ENCODE results near the gene ZNF827. TPM values are rescaled to one million over a fixed set of nuclear protein-coding genes. Genes with fewer than 3 reads are reported as not detected.
A peak's percentile ranks its signal among the peaks of the same experiment; 100 is the strongest.

ZNF827 gene
- total RNA-seq, 1 donor from 2014 or later, result 25.7 TPM

- no peak for DNase-seq
Observed at GRCh38 chr4:145891958-145892357, 46.7 kb downstream of the ZNF827 start.

DNA sequence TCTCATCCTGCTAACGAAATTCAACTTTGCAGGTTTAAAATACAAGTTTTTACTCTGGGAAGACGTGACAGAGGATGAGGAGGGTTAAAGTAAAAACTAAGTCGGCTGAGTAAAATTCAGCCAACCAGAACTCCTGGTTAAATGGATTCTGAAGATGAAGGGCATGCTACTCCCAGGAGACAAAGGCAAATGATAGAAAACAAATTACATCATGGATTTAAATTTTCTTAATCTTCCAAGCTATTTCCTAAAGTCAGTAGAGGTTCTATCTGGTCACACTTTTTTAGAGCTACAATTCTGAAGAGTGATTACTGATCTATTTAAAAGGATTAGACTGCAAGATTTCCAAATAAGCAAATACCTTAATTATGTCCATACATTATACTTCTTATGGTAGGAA is 47.9 kb downstream of the ZNF827 start:
- no peak for DNase-seq

DNA sequence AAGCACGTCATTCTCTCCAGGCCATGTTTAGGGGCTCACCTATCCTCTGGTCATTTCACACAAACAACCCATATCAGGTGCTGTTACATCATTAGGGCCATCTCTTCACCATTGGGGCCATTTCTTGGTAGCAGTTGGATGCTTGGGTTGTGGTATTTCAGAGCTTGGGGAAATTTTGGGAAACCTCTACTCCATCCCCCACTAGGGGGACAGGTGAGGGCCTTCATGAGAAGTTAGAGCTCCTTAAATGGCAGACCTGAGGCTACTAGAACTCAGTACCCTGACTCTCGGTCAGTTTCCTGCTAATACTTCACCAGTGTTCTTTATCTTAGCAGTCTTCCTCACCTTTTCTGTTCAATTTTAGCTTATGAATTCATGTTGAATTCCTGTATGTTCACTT is 50.2 kb downstream of the ZNF827 start:
- DNase-seq, result no peak

DNA sequence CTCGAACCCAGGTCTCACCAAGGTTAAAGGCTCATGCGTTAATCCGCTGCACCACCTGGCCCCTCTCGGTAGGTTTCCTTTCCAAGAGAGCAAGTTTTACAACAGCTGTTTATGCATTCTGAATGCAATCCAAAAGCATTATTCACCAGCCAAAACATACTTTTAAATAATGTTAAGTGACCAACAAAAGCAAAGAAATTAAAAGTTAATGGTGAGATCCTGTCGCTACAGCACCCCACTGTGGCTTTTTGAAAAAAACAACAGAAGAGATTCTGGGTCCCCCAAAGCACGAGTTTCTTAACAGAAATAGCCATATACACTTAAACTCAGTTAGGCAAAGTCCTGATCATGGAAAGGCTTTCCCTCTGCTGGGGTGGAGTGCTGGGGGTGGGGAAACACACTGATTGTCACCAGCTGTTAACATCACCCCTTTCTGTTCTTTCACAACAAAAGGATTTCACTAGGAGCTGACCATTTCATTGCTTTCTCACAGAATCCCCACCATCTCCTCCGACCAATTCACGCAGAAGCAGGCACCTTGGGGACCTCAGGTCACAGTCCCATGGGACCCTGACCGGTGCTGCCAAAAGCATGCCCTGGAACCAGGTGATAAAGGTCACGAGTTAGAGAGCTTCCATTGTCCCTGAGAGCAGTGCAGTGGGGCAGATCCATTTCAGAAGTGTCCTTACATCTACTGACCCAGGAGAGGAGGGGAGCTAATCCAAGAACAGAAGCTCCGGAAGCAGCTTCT is 51.2 kb downstream of the ZNF827 start:
- DNase-seq, result peak; percentile 78

DNA sequence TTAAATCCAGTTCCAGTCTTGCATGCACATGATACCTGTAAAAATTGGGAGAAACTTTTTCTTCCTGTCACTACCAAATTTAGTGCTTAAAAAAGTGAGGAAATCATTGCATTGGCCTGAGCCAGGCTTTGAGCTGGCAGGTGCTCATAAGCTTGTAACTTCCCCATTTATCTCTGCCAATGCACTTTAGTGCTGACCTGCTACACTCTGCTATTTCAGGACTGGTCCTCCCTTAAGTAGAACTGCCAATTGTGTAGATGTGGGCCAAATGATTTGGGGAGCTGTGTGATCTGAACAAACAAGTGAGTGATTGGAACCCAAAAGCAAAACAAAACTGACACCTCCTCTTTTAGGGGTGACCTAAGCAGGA is 51.8 kb downstream of the ZNF827 start:
- DNase-seq, result no peak

GRCh38 chr4:145885666-145886065 is 53.0 kb downstream of the ZNF827 start:
- DNase-seq, result no peak

- DNase-seq, result no peak
Observed at GRCh38 chr4:145884775-145885174, 53.8 kb downstream of the ZNF827 start.

- DNase-seq, result no peak
Observed at GRCh38 chr4:145883101-145883694, 55.4 kb downstream of the ZNF827 start.

DNA sequence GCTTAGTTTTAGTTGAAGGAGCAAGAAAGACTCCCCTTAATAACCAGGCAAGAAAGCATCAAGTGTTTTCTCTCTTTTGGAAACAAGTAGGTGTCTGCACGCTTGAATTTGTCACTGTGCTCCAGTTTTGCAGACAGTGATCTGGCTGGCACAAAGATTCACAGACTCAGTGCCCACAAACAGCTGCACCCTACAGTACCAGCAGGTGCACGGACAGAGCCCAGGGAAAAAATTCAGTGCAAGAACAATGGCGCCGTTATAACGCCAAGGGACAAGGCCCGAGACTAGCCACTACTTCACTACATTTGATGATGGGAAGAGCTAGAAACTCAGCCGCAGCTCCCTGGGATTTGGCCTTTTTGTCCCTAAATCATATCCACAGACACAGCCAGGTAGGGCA is 56.0 kb downstream of the ZNF827 start:
- peak; percentile 78 for DNase-seq

DNA sequence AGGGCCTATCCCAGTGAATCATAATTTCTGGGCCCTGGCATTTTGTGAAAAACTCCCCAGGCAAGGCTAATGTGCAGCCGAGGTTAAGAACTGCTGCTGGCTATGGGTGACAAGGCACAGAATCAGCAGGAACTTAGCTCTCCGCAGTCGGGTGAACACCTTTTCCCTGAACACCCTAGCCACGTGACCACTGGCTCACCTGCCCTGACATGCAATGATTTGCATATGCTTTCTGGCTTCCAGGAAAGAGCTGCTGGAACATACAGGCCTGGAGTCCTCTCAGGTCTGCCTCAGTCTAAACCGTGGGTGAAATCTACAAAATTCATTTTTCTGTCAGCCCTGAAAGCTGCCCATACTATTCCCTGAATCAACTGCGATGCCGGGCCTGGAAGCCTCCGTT is 56.6 kb downstream of the ZNF827 start:
- peak; percentile 31 for DNase-seq

GRCh38 chr4:145881576-145881975 is 57.0 kb downstream of the ZNF827 start:
- DNase-seq, result no peak

- no peak for DNase-seq
Observed at GRCh38 chr4:145880355-145880960, 58.2 kb downstream of the ZNF827 start.

- no peak for DNase-seq
Observed at GRCh38 chr4:145879598-145879997, 59.0 kb downstream of the ZNF827 start.

GRCh38 chr4:145878501-145879435 is 59.9 kb downstream of the ZNF827 start:
- DNase-seq, result peak; percentile 31

DNA sequence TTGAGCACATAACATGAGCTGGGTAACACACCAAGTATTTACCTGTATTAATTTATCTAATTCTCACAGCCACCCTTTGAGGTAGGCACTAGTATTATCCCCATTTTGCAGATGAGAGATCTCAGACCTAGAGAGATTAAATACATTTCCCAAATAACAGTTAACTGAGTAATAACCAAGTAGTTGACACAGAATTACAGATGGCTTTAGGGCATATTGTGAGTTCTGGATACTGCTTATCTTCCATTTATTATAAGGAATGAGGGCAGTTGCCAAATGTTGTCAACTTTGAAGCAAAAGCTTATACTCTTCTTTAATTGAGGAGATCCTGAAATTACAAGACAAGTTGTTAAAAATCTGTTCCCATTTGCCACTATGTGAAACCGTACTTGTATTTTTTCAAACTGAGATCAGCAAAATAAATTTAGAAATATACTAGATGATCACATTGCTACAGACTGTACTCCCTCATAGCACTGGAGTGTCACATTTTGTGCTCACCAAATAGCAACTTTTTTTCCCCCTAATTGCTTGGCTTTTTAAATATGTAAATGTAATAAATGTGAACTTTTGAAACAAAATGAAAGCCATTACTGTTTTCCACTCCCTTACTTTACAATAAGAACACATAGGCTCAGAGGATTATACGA is 62.0 kb downstream of the ZNF827 start:
- DNase-seq, result no peak

DNA sequence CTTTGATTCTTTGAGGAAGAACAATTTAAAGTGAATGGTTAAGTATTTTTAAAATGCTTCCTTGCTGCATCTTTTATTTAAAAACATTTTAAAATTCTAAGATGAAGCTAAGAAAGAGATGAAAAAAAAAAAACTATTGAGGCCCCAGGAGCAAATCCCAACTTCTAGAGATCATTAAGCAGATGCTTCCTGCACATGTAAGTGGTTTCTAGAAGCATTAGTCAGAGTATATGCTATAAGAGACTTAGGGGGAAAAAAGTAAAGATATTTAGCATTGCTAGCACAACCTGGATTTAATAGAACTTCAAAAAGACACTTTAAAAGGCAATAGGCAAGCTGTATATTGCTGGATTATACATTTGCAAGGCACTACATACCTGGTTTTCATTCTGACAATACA is 64.7 kb downstream of the ZNF827 start:
- no peak for DNase-seq

DNA sequence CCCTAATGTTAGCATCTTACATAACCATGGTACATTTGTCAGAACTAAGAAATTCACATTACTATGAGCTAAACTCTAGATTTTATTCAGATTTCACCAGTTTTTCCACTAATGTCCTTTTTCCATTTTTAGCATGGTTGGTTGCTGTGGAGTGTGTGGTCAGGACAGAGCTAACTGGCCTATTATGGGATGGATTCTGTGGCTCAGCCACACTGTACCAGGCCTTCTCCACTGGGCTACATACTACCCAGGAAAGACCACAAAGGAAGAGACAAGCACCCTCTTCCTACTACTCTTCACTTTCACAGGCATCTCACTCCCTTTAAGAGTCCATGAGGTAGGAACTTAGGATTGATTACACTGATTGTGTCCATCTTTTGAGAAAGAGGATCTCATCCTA is 67.4 kb downstream of the ZNF827 start:
- DNase-seq, result no peak

DNA sequence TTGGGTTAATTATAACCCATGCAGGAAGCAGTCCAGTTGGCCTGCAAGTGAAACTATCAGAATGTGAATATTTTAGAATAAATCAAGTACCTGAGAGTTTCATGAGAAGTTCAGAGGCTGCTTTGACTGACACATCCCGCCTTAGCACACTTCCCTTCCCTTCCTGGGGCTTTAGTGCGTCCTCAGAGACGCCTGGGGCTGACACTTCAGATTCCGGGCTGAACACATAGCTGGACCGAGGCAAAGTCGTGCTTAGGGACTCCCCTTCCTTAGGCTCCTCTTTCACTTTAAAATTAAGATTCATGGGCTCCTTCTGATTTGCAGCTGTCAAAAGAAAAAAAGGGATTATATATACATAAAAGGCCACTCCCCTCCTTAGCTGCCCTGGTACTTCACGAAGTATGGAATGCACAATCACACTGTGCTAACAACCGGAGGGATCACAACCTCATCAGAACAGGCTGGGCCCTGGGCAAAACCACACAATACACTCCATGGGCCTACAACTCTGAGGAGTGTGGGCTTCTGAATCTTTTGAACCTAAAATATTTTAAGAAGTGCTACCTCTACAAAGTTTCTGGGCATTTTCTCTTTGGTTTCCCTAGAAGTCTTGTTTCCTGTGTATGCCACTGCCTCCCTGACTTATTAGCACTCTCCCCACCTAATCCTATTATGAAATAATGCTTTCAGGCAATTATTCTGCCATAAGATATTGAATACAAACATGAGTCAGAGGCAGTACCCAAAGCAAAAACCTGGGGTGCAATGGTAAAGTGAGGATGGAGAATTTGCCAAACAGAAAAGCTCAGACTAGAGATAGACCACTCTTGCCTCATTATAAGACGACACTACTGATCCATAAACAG is 68.2 kb downstream of the ZNF827 start:
- no peak for DNase-seq

DNA sequence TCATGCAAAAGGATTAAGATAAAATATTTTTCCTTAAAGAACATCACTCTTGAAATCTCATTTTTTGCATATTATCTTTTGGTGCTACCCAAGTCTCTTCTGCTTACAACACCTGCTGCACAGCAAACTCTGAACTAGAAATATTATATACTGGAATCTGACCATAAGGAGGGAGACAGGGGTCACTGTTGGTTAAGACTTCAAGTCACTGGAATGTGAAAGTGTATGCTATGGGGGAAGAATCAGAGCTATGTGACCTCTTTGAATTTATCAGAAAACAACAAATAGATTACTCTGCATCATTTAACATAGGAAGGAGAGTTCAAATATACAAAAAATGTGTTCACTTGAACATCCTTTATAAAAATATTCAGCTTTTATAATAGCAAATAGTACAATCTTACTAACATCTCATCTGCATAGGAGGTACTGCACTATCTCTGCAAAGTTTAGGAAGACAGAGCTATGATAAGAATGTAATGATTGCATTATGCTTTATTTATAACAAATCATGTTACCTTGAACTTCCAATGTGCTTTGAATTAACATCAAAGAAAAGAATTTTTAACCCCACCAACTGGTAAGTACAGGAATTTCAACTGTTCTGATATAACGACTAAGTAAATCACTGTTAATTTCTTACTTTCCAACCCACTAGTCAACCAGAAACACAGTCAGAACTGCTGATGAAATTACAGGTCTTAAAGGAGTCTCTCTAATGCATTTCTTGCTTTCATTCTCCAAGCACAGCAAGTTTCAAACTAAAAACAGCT is 69.8 kb downstream of the ZNF827 start:
- DNase-seq, result peak; percentile 23

GRCh38 chr4:145867406-145867805 is 71.2 kb downstream of the ZNF827 start:
- DNase-seq, result no peak

Data from tongue (tissue), 2 donors.